Measurements from ENCODE around the gene PRKCD.

PRKCD gene

GRCh38 chr3:53232641-53233377, 71.8 kb downstream of the PRKCD start:
- no peak for DNase-seq (ENCODE audit: low spot score)

DNA sequence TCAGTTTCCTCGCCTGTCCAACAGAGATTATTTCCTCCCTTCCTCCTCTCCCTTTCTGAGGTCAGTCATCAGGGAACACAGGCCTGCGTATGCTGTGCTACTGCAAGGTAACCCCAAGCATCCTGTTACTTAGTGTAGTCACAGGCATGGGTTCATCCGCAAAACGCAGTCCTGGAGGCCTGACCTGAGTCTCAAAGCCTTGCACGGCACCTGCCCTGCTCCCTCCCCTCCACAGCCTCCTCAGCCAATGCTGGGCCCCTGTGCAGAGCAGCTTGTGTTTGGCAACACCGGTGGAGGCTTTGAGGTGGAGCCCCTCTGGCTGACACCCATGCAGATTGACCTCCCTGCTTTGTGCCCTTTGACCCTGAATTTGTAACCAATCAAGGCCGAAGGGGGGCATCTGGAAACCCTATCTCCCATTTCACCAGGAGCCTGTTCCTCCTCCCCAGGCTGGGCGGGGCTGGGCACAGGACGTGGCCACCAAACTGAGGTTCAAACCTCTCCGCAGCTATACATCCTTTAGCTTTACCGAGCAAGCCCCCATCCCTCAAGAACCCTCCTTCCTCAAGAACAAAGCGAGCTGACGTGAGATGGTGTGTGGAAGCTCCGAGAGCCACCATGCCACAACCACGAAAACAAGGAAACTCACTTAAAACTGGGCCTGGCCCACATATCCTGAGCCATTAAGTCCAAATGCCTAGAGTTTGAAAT, 73.3 kb downstream of the PRKCD start:
- no peak for DNase-seq (ENCODE audit: low spot score)

DNA sequence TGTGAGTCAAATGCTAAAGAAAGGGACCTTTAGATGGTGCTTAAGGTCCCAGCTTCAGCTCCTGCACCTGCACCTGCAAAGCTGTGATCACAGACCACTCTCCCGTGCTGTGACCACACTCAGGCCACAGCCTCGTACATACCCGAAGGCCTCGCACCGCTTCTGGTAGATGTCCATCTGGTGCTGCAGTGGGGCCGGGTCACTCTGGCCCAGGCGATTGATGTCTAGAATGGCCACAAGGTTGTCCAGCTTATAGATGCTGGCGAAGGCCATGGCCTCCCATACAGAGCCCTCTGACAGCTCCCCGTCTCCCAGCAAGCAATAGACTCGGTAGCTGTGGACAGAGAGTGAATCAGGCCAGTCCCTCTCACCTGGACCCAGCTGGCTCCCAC, 73.8 kb downstream of the PRKCD start:
- DNase-seq (ENCODE audit: low spot score) = no peak

DNA sequence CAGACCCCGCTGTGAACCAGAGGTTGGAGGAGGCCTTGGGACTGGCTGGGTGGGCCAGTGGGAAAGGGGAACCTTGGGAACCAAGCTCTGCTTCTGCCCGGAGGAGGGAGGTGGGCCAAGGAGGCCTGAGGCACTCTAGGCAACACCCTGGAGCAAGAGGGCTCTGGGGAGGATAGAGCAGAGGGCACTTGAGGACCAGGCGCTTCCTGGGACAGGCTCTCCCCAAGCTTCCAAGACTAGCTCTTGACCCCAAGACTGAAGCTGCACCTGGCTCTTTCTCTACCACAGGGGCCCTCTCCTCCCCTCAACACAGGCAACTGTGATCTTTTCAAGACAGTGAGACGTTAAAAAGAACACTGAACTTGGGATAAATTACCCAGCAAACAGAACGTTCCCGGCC, 74.5 kb downstream of the PRKCD start:
- no peak for DNase-seq (ENCODE audit: low spot score)

DNA sequence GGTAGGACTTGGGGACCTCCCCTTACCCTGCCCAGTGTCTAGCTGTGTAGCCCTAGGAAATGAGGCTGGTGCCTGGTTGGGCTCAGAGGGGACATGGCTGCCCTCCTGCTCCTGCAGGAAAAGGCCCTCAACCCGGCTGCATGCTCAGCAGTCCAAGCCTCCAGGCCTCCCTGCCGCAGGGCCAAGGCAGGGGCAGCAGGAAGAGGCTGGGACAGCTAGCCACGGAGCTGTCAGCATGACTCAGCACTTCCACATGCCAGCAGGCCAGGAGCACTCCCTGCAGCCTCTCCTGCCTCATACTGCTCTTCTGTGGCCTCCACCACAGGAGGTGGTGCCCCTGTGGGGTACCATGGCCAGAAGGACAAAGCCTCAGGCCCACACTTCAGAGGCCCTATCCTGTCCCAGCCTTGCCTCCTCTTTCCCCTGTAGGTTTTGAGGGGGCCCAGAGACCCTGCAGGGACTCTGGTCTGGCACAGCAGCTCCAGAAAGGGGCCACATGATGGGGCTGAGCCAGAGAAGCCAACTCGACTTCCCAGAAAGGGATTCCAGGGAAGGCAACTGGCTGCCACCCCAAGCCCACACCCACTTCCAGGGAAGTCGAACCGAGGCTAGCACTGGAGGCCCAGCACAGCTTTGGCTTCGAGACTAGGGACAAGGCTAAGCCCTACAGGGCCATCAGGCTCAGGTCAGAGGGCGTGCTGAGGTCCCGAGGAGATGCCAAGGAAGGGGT, 75.3 kb downstream of the PRKCD start:
- no peak for DNase-seq (ENCODE audit: low spot score)

- DNase-seq (ENCODE audit: low spot score) = no peak
Observed at GRCh38 chr3:53238051-53238850, 77.2 kb downstream of the PRKCD start.

GRCh38 chr3:53238886-53239285, 77.9 kb downstream of the PRKCD start:
- no peak for DNase-seq (ENCODE audit: low spot score)

GRCh38 chr3:53239800-53240199, 78.8 kb downstream of the PRKCD start:
- no peak for DNase-seq (ENCODE audit: low spot score)

- no peak for DNase-seq (ENCODE audit: low spot score)
Observed at GRCh38 chr3:53240989-53241972, 80.3 kb downstream of the PRKCD start.

- DNase-seq (ENCODE audit: low spot score) = no peak
Observed at GRCh38 chr3:53242155-53242554, 81.1 kb downstream of the PRKCD start.
